NCI-H446 (cell line): ENCODE measurements around the gene ARHGEF17.

ENCODE experiments used
- DNase-seq, 2 experiments: peaks; one replicate each; lab custom pipeline; 2025; lab: John Stamatoyannopoulos, UW

ARHGEF17 gene

DNA sequence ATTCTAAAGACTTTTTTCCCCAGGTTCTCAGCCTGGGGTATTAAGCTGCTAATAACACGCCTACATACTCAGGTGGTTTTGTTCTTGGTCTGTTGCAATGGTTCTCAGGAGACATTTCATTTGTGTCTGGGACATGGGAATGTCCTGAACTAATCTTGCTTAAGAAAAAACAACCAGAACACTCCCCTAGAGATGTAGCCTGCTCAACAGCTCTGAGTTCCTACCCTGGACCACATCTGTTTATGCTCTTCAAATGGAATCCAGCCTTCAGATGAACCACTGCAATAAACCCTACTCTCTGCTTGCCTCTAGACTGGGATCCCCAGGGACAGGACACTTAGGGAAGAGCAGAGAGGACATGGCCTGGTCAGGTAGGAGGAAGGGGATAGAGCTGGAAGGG, 98.1 kb downstream of the ARHGEF17 start:
- no peak for DNase-seq

DNA sequence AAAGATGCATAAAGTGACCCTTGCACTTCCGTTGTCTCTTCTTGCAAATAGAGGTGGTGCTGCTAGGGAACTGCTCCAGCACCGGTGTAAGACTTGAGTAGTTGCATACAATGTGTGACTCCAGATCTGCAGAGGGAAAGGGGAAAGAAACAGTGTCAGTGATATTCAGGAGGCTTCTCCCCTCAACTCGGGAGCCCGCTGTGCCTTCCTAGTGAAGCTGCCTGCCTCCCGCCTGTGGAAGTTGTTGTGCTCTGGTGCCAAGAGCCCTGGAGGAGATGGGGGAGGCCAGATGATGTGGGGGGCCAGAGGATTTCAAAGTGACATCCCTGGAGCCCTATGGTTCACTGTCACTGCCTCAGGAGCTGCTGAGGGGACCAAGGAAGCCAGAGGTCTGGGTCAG, 98.5 kb downstream of the ARHGEF17 start:
- DNase-seq: no peak

DNA sequence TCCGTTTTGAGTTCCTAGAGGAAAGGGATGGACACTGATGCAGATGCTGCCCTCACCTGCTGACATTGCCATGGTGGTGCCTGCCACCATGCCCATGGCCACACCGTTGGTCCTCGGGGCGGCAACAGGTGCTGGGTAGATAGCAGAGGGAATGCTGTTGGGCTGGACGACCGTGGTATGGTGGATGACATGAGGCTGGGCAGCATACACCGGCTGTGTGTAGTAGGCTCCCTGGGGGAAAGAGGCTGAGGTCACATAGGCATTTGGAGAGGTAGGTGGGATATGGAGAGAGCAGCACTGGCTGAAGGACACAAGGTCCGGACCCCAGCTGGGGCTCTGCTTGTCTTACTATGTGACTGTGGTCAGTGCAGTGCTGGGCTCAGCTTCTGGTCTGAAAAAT, 101.4 kb downstream of the ARHGEF17 start:
- DNase-seq: no peak

DNA sequence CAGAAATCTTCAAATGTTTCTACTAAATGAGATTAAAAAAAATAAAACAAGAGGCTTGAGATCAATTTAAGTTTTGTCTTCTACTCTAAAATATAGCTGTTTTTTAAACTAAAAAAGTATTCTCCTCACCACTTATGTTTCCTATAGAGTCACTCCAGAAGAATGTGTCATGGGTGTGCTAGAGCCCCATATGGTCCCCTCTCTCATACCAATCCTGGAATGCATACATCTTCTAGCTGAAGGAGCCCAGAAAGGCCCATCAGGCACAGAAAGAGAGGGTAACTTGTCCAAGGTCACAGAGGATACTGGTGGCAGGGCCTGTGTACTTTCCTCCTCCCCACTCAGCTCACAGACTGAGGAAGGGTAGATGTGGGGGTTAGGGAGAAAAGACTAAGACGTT, 102.6 kb downstream of the ARHGEF17 start:
- no peak for DNase-seq

DNA sequence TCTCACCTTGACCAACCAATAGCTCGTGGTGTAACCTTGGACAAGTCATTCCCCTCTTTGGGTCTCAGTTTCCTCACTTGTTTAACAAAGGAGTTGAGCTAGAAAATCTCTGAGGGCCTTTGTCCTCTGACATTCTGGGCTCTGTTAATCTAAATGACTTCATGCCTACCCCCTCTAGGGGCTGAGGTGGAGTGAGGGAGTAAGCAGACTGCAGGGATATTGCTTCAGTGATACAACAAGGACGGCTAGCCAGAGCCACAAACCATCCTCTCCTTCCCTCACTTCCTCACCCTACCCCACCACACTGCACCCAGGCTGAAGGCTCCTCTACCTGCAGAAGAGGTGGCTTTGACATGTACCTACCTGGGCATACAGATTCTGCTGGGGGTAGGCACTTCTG, 103.0 kb downstream of the ARHGEF17 start:
- DNase-seq: no peak

DNA sequence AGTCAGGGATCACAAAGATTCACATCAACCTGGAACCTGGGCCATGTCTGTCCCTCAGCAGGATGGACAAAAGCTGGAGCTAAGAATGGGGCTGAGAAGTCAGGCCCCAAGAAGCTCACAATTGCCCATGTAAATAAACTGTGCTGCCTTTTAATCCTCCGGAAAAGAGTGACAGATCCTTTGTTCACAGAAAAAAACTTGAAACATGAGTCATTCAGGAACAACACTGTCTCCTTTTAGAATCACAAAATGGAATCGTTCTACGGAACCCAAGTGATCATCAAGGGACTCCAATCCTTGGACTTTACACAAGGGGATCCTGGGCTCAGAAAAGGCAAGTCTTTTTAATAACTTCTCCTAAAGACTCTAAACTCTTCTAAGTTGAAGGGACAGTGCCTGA, 104.2 kb downstream of the ARHGEF17 start:
- no peak for DNase-seq

DNA sequence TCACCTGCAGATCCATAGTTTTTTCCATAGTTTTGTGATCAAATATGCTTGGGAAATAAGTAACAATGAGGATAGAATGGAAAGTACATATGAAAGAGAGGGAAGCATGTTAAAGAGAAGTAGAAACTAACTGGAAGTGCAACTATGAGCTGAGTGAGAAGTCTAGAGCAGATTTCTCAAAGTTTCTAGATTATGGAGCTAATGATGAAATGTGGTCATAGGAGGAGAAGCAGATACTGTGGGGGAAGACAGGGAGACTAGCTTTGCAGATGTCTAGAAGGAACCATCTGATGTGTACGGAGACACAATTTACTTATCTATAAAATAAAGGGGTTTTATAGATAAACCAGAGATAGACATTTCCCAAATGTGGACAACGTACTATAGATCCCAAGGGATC, 105.2 kb downstream of the ARHGEF17 start:
- DNase-seq: no peak

DNA sequence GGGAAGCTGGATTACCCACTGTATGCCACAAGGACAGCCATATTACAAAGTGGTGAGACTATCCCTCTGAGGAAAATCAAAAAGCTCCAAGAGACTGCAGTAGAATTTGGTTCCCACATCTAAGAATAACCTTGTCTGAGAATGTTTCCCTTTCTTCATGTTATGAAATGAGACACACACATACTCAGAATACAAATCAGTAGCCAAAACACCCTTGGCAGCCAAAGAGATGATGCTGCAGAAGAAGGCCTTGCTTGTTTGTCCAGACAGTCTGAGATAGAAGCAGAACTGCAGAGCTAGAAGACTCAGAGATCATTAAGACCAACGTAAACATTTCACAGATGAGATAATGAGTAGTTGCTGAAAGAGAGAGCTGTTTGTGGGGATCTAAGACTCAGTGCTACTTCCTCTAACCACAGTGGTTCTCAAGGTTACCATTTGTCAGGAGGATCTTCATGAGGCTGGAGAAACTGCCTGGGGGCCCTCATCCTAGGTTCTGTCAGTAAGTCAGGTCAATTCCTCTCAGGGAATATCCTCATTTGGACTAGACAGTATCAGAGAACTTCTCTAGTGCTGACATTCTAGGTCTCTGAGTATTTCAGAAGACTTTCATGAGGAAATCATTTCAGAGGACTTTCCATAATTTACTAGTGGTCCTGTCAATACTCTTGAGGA, 107.0 kb downstream of the ARHGEF17 start:
- DNase-seq: no peak

DNA sequence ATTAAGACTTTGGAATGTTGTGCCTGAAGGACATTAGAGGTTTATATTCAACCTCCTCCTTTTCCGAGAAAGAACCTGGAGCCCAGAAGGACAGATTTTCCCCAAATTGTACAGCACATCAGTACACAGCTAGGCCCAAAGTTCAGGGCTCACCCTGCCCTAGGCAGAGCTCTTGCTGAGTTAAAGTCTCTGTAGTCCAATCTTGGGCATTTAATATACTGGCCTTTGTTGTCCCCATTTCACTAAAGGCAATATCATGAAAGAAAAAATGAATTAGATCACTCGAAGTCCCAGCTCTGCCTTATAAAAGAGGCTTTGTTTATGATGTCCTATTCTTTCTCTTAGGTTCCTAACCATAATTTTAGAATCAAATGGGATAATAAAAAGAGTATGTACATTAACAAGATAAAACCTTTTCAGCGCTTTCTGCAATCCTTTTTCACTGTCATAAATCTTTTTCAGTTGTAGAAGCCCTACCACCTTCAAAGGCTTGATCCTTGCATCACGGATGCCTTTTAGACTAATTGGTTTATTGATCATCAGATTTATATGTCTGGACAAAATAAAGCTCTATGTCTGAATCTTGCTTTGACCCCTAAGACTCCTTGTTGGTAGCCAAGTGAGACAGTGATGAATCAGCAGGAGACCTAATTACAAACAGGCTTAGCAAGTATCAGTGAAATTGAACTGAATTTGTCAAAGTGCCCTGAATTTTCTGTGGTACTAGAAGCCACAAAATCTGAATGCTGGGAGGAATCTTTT, 108.0 kb downstream of the ARHGEF17 start:
- DNase-seq: no peak

DNA sequence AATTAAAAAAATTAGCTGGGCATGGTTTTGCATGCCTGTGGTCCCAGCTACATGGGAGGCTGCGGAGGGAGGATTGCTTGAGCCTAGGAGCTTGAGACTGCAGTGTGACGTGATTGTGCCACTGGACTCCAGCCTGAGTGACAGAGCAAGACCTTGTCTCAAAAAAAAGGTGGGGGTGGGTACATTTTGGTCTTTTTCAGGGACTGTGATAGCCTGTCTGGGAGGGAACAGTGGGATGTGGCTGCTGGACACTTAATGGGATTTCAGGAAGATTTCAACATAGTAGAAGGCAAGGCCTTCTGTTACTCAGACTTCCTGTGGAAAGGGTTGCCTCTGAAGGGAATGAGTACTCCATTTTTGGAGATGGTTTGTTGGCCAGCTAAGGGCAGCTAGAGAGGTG, 108.7 kb downstream of the ARHGEF17 start:
- DNase-seq: no peak
